HG02970 (cell line): ENCODE data around the gene PRKCA.
"Not testable (repeated sequence)": the region's sequence is repeated elsewhere in the genome, so short reads cannot be mapped to it uniquely, and the experiment has no call there.

Source experiments
- ATAC-seq: cut with Tn5 transposase; IDR thresholded peaks from one replicate; pipeline ENCODE4 v1.9.1; 2021; ENCODE audit warnings: mild to moderate bottlenecking, moderate library complexity, moderate number of reproducible peaks; ENCODE audit not compliant: unreplicated experiment, low FRiP score

Gene PRKCA

DNA sequence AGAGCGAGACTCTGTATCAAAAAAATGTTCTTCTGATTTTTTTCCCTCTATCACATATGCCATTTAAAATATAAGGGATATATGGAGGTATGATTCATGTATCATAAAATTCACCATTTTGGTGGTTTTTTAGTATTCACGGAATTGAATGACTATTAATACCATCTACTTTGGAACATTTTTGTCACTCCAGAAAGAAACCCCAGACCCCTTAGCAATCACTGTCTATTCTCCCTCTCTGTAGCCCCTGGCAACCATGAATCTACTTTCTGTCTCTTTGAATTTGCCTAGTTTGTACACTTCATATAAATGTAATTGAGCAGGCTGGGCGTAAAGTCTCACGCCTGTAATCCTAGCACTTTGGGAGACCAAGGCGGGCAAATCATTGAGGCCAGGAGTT, 75.9 kb downstream of the PRKCA start:
- ATAC-seq = no peak

DNA sequence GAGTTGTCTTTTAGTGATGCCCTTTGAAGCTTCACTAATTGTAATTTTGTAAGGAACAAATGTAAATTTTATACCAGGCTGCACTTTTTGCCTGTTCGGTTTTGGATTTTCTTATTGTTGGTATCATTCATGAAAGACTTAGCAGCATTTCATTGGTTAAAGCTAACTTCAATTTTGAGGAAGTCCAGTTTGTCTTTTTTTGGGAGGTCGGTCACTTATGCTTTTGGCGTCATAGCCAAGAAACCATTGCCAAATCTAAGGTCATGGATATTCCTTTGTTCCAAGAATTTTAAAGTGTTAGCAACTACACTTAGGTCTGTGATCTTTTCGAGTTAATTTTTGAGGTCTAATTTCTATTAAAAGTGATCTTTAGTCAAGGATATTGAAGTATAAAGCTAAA, 77.1 kb downstream of the PRKCA start:
- ATAC-seq = no peak

GRCh38 chr17:66379996-66380395, 77.6 kb downstream of the PRKCA start:
- ATAC-seq = no peak

GRCh38 chr17:66381701-66382362, 79.4 kb downstream of the PRKCA start:
- no peak for ATAC-seq

- no peak for ATAC-seq
Observed at GRCh38 chr17:66383333-66383732, 80.9 kb downstream of the PRKCA start.

DNA sequence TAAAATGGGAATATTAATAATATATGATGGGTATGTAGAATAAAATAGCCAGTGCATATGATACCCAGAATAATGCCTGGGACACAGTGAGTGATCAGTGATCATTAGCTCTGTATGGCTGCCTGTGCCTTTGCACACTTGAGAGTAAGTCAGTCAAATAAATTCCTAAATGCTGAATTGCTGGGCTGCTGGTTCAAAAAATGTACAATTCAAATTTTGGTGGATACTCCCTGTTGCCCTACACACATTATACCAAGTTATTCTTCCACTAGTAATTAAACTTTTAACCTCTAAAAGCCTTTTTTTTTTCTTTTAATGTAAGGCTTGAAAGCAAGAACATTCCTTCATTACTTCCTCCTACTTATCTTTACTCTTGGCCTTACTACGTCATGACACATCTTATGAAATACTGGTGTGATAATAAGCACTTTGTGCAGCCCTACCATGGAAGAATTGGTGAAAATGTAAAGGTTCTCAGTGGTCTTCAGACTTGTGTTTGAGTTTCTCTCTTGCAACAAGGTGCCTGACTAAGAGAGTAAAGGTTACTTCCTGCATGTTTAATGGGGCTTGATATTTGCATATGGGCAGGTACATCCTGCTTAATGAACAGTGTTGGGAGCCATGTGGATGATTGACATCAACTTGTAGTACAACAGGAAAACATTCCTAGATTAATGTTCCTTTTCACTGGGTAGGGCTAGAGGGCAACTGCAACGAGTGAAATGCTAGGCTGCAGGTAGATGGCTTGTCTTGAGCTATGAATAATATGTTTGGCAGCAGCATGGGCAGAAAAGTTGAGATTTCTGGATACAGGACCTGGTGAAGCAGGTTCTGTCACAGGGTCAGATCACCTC, 84.3 kb downstream of the PRKCA start:
- ATAC-seq = no peak

GRCh38 chr17:66387392-66387981, 85.1 kb downstream of the PRKCA start:
- ATAC-seq = no peak

- no peak for ATAC-seq
Observed at GRCh38 chr17:66392783-66393437, 90.5 kb downstream of the PRKCA start.

GRCh38 chr17:66395961-66396360, 93.5 kb downstream of the PRKCA start:
- ATAC-seq = no peak

DNA sequence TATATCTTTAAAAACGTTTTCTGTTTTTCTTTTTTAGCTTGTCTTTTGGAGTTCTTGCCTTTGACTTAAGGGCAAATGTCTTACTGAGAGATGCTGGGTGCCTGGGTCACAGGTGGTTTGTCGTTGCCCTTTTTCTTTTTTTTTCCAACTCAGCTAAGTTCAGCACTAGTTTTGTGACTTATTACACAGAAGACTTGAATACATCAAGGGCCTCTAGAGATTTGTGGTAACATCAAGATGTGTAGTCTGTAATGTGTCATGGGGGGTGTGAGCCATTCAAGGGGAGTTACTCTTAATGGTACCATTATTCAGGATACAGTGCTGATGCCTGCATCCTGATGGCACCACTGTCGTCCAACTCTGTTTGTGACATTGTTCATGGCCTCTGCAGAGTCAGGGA, 95.1 kb downstream of the PRKCA start:
- ATAC-seq = no peak

GRCh38 chr17:66398059-66398458, 95.6 kb downstream of the PRKCA start:
- ATAC-seq = no peak

GRCh38 chr17:66398617-66399016, 96.2 kb downstream of the PRKCA start:
- no peak for ATAC-seq

- ATAC-seq = no peak
Observed at GRCh38 chr17:66399441-66399840, 97.0 kb downstream of the PRKCA start.

DNA sequence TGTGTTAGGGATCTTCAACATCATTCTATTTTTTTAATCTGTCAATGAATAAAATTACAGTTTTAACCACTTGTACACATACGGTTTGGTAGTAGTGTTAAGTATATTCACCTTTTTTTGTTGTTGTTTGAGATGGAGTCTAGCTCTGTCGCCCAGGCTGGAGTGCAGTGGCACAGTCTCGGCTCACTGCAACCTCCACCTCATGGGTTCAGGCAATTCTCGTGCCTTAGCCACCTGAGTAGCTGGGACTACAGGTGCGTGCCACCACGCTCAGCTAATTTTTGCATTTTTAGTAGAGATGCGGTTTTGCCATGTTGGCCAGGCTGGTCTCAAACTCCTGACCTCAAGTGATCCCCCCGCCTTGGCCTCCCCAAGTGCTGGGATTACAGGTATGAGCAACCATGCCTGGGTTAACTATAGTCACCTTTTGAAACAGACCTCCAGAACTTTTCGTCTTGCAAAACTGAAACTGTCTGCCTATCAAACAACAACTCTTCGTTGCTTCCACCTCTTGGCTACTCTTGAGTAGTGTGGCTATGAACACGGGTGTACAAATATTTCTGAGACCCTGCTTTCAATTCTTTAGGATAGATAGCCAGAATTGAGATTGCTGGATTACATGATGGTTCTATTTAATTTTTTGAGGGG, 97.8 kb downstream of the PRKCA start:
- not testable (repeated sequence) for ATAC-seq

DNA sequence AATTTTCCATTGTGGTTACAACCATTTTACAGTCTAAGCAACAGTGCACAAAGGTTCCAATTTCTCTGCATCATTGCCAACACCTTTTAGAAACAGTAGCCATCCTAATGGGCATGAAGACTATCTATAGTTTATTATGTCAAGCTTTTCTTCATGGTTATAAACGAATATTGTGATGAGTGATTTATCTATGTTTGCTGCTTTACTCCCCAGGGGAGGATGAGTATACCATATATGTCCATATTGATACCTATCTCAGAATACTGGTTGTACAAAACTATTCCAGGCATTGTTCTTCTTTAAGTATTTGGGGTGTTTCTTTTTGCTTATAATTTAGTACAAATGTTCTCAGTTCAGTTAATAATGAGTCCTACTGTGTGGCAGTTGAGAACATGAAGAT, 98.3 kb downstream of the PRKCA start:
- ATAC-seq = no peak

GRCh38 chr17:66401364-66401763, 99.0 kb downstream of the PRKCA start:
- no peak for ATAC-seq

DNA sequence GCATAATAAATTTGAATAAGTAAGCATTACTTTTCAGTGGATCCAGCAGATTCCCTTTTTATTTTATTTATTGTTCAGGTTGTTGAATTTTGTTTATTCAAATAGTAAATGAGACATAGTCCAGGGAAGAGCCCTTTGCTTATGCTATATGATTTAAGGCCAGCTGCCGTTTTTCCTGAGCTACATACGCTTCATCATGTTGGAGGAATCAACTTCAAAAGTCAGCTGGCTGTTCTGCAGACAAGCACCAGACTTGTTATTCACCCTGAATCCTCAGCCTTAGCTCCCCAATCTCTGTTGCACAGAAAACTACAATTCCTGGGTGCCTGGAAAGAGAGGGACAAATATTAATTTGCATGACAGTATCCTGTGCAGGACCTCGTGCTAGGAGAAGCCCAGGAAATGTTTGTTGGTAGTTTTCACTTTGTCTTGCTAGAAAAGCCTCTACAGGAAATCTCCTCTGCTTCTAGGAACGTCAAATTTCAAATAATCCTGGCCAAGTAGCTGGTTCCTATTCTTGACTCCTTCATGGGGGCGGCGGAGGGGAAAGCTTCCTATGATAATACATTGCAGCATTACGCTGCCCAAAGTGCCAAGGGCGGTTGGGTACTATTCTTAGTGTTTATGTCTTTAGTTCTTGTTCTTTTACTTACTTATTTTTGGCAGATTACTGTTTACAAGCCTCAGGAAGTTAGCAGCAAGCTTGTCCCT, 101.6 kb downstream of the PRKCA start:
- ATAC-seq = no peak

GRCh38 chr17:66405836-66406677, 103.6 kb downstream of the PRKCA start:
- no peak for ATAC-seq
